Right lobe of liver (tissue), 6 donors: ENCODE data around the gene TMEFF2. TPM values are rescaled to one million over a fixed set of nuclear protein-coding genes. Genes with fewer than 3 reads are reported as not detected.

Experiments
- ATAC-seq, 4 donors: fragments of 200-7000 bp; cut with Tn5 transposase; one replicate each; pipeline ENCODE4 v1.9.1; 2020; ENCODE audit warnings: mild to moderate bottlenecking in 4 of 4, moderate library complexity in 4 of 4
- DNase-seq, 3 donors: peaks; one replicate each; pipeline ENCODE4 v3.0.0-alpha.2; 2020
- H3K27ac ChIP-seq, 3 donors: fragments of 200-600 bp; one replicate each; pipeline ENCODE4 v1.8.0; 2022
- H3K27me3 ChIP-seq, 2 donors: fragments of 200-600 bp; one replicate each; pipeline ENCODE4 v1.8.0; 2022
- H3K36me3 ChIP-seq, 4 donors: fragments of 200-600 bp; sonication (generic) in 1 of 4; one replicate each; pipeline versions ENCODE4 v1.5.1 to v1.8.0; 2017 to 2022; ENCODE audit warnings: control low read depth in 1 of 4
- H3K4me1 ChIP-seq, 4 donors: fragments of 200-600 bp; sonication (generic) in 1 of 4; one replicate each; pipeline versions ENCODE4 v1.5.1 to v1.8.0; 2017 to 2022; ENCODE audit warnings: control low read depth in 1 of 4
- H3K4me3 ChIP-seq, 3 donors: fragments of 200-600 bp; one replicate each; pipeline ENCODE4 v1.8.0; 2022
- H3K9me3 ChIP-seq, 4 donors: fragments of 200-600 bp; sonication (generic) in 1 of 4; one replicate each; pipeline versions ENCODE4 v1.5.1 to v1.8.0; 2017 to 2022; ENCODE audit warnings: control low read depth in 1 of 4
- POLR2A ChIP-seq: fragments of 450-650 bp; IDR thresholded peaks from one replicate; pipeline ENCODE4 v1.6.1; 2017; ENCODE audit warnings: antibody characterized with exemption, mild to moderate bottlenecking
- WGBS: methylation state at CpG from one replicate; pipeline ENCODE4 v1.1.6; 2018; ENCODE audit warnings: low coverage, low lambda C conversion rate; ENCODE audit not compliant: insufficient coverage; ENCODE audit errors: missing lambda C conversion rate; 5-methylcytosine and 5-hydroxymethylcytosine counted together
- intact Hi-C, 2 donors: fragments of 100-400 bp; cut with DNase I; formaldehyde crosslinking; loops; one replicate each; pipeline versions ENCODE4 v1.11.2 to v1.14.1; 2022
- total RNA-seq, 6 experiments: library from RNA; depleted of rRNA in 2 of 6; stranded (reverse); fragments of >200 nt in 2 of 6; fragmentation: NEBNext Ultra II Directional in 3 of 6; extraction: Animal tissue kit (Norgen Biotek cat#: 25700) in 3 of 6; gene quantifications; one replicate each; pipeline versions ENCODE4 v1.1.0 to v1.2.4, GENCODE V29; 2016 to 2023
- TF ChIP-seq, protein P1 (sequence below), 4 donors: fragments of 200-600 bp in 3 of 4; fragments of 450-650 bp in 1 of 4; IDR thresholded peaks; one replicate each; pipeline versions ENCODE4 v1.5.1 to v1.8.0; 2016 to 2022; ENCODE audit warnings: antibody characterized with exemption in 4 of 4, mild to moderate bottlenecking in 2 of 4
- donor health status: DM: no; HTN: yes; CAD: no.
- donor health status: DM: no; HTN: no; CAD: no.
- donor health status: DM: no; HTN: no; CAD: no.
- donor health status: DM: no; HTN: yes; CAD: no.
- donor health status: DM: no; HTN: yes; CAD: no.

The TMEFF2 gene
- total RNA-seq, 6 experiments from 2014 or later, result not detected

DNA sequence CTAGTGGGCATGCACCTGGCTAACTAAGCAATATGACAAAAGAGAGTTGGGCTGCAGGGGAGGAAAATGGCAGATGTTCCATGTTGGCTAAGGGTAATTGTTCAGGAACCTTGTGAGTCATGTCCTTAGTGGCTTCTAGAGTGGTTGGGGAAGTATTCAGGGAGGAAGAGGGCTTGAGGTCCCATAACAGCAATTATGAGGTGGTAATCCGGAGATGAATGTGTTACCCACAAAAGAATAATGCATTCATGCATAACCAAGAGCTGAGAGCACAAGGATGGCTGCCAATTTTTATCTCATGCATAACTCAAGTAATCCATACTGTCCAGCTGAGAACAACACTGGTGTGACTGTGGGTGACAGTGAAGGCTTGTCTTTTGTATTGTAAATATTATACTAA, 42.9 kb downstream of the TMEFF2 start:
- TF ChIP-seq POLR2A, result no peak
- TF ChIP-seq, protein P1, sequence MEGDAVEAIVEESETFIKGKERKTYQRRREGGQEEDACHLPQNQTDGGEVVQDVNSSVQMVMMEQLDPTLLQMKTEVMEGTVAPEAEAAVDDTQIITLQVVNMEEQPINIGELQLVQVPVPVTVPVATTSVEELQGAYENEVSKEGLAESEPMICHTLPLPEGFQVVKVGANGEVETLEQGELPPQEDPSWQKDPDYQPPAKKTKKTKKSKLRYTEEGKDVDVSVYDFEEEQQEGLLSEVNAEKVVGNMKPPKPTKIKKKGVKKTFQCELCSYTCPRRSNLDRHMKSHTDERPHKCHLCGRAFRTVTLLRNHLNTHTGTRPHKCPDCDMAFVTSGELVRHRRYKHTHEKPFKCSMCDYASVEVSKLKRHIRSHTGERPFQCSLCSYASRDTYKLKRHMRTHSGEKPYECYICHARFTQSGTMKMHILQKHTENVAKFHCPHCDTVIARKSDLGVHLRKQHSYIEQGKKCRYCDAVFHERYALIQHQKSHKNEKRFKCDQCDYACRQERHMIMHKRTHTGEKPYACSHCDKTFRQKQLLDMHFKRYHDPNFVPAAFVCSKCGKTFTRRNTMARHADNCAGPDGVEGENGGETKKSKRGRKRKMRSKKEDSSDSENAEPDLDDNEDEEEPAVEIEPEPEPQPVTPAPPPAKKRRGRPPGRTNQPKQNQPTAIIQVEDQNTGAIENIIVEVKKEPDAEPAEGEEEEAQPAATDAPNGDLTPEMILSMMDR (IDR thresholded peaks at IDR 0.05), result no peak
- intact Hi-C loops, result no loop called here
- no peak for ATAC-seq
- no peaks in the 10 kb centered on the region for H3K27me3 ChIP-seq
- no peaks in the 10 kb centered on the region for H3K9me3 ChIP-seq
- H3K4me3 ChIP-seq, result no peak overlapping the region
- no peaks in the 10 kb centered on the region for H3K36me3 ChIP-seq
- no peak for DNase-seq
- H3K27ac ChIP-seq, result no peak overlapping the region
- 83% methylated on average over 1 of the region's 1 CpG for WGBS
- H3K4me1 ChIP-seq, result peaks cover 0 to 10% (median 0%) of the 10 kb centered on the region in 4 donors

DNA sequence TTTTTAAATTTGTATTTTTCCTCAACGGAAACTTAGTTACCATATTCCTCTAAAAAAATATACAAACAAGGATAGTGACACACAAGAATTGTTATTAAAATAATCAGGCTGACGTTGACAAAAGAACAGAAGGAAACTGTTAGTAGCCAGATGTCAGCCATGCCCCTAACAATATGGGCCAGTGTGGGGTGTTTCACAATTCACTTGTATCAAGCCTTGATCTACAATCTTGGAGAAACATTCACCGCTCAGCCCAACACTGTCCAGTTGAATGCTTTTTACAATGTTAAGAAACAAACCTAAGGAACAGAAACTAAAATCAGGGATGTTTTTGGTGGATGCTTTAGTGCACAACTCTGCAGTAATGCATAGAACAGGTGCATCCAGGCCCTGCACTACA, 44.6 kb downstream of the TMEFF2 start:
- H3K4me3 ChIP-seq, result no peak overlapping the region
- H3K36me3 ChIP-seq, result no peaks in the 10 kb centered on the region
- no peak for ATAC-seq
- intact Hi-C loops, result no loop called here
- H3K27me3 ChIP-seq, result no peaks in the 10 kb centered on the region
- no peak overlapping the region for H3K27ac ChIP-seq
- no peaks in the 10 kb centered on the region for H3K9me3 ChIP-seq
- DNase-seq, result no peak
- no peak for TF ChIP-seq POLR2A
- TF ChIP-seq, protein P1 (IDR thresholded peaks at IDR 0.05), result no peak
- 90% methylated on average over 3 of the region's 3 CpGs for WGBS
- H3K4me1 ChIP-seq, result peaks cover 0 to 10% (median 0%) of the 10 kb centered on the region in 4 donors

DNA sequence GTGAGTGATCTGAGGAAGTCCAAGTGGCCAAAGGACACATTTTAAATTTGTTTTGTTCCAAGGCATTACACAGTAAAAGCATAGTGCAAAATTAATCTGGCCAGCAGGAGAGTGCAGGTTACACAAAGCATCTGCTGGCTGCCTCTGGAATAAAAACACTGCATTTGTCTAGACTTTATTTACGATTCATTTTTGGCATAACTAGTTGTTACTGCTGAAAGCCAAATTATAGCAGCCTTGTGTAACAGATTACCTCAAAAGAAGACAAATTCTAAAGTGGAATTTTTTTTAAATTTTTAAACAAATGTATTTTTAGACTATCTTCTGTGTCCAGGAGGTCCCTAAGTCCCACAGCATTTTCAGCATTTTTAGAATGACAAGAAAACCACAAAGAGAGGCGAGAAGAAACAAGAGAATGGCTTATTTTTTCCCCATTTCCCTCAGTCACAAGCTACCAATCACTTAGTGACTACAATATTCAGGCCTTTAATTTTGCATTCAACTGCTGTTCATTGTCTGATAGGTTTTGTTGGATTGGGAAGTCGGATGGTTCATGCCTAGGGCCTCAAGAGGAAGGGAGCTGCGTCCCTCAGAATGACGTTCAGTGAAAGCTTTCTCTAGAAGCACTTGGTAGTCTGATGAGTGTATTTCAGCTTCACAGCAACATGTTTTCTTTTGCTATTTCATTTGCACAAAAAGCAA, 46.0 kb downstream of the TMEFF2 start:
- ATAC-seq, result peak; percentile 71 to 76 (median 75)
- WGBS, result 62% methylated on average over 5 of the region's 5 CpGs
- intact Hi-C loops, result no loop called here
- Histone ChIP-seq H3K4me3 (no peak overlapping the region), H3K9me3 (no peaks in the 10 kb centered on the region), H3K27me3 (no peaks in the 10 kb centered on the region), H3K36me3 (no peaks in the 10 kb centered on the region), H3K27ac (no peak overlapping the region), H3K4me1 (peaks cover 0 to 10% (median 0%) of the 10 kb centered on the region in 4 donors)
- TF ChIP-seq POLR2A, result no peak
- TF ChIP-seq, protein P1 (IDR thresholded peaks at IDR 0.05), result peak in 2 of 4 donors; percentile 8 to 21
- no peak for DNase-seq

DNA sequence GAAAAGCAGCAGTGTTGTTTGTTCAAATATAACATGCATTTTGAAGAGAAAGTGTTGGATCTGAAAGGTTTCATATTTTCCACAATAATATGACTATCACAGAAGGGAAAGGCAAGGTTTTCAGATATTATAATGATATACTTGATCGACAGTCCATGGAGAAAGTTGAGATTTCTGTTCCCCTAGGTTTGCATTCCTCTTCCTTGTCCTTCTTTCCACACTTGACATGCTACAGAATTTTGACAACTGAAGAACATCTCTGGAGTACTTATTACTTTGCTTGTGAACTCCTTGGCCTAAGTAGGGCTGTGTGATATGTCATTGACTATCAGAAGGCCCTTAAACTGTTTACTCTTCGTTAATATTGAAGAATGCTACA, 46.5 kb downstream of the TMEFF2 start:
- 49% methylated on average over 2 of the region's 2 CpGs for WGBS
- no peak for TF ChIP-seq POLR2A
- TF ChIP-seq, protein P1 (IDR thresholded peaks at IDR 0.05), result no peak
- H3K4me3 ChIP-seq, result no peak overlapping the region
- no peaks in the 10 kb centered on the region for H3K27me3 ChIP-seq
- no peak overlapping the region for H3K27ac ChIP-seq
- H3K9me3 ChIP-seq, result no peaks in the 10 kb centered on the region
- intact Hi-C loops, result no loop called here
- DNase-seq (no peak), ATAC-seq (no peak)
- H3K36me3 ChIP-seq, result no peaks in the 10 kb centered on the region
- peaks cover 0 to 10% (median 0%) of the 10 kb centered on the region in 4 donors for H3K4me1 ChIP-seq
